ENCODE results near the gene SSH2.

The SSH2 gene

GRCh38 chr17:29713626-29714025 lies 216.4 kb downstream of the SSH2 start:
- ATAC-seq = no peak
- TF ChIP-seq SNAI2 (CRISPR knock-in tag; IDR thresholded peaks at IDR 0.05) (no peak), PATZ1 (CRISPR knock-in tag; IDR thresholded peaks at IDR 0.05; ENCODE audit: borderline replicate concordance) (no peak), ARNTL (CRISPR knock-in tag; IDR thresholded peaks at IDR 0.05; ENCODE audit: borderline replicate concordance, low read depth) (no peak), CSDC2 (CRISPR knock-in tag; IDR thresholded peaks at IDR 0.05) (no peak), OSR1 (CRISPR knock-in tag; IDR thresholded peaks at IDR 0.05) (no peak), TOX (CRISPR knock-in tag; IDR thresholded peaks at IDR 0.05; ENCODE audit: borderline replicate concordance) (no peak)

GRCh38 chr17:29711588-29712385 lies 218.2 kb downstream of the SSH2 start:
- TF ChIP-seq CSRNP3 (CRISPR knock-in tag; IDR thresholded peaks at IDR 0.05) (no peak), OSR1 (CRISPR knock-in tag; IDR thresholded peaks at IDR 0.05) (no peak), ZFP3 (CRISPR knock-in tag; IDR thresholded peaks at IDR 0.05) (no peak), GLIS3 (CRISPR knock-in tag; IDR thresholded peaks at IDR 0.05) (no peak), ZNF70 (CRISPR knock-in tag; IDR thresholded peaks at IDR 0.05) (no peak), CREB5 (CRISPR knock-in tag; IDR thresholded peaks at IDR 0.05; ENCODE audit: low read depth) (no peak), TSHZ2 (CRISPR knock-in tag; IDR thresholded peaks at IDR 0.05) (no peak), ZNF8 (CRISPR knock-in tag; IDR thresholded peaks at IDR 0.05) (no peak), PATZ1 (CRISPR knock-in tag; IDR thresholded peaks at IDR 0.05; ENCODE audit: borderline replicate concordance) (no peak), RARB (CRISPR knock-in tag; IDR thresholded peaks at IDR 0.05) (no peak), BACH2 (CRISPR knock-in tag; IDR thresholded peaks at IDR 0.05; ENCODE audit: borderline replicate concordance) (no peak), TOX (CRISPR knock-in tag; IDR thresholded peaks at IDR 0.05; ENCODE audit: borderline replicate concordance) (no peak), ZFP30 (CRISPR knock-in tag; IDR thresholded peaks at IDR 0.05) (no peak), PPARA (CRISPR knock-in tag; IDR thresholded peaks at IDR 0.05; ENCODE audit: borderline replicate concordance) (no peak), ZC3H10 (CRISPR knock-in tag; IDR thresholded peaks at IDR 0.05) (no peak), ZNF565 (CRISPR knock-in tag; conservative IDR thresholded peaks at IDR 0.05; ENCODE audit: low read depth) (no peak), POU6F1 (CRISPR knock-in tag; IDR thresholded peaks at IDR 0.05; ENCODE audit: borderline replicate concordance, low read depth) (no peak), ESRRG (CRISPR knock-in tag; IDR thresholded peaks at IDR 0.05) (no peak)
- ATAC-seq = peak; percentile 24
